Measurements from ENCODE around the gene RAI14.

GRCh38 chr5:34651791-34652190, 4.3 kb upstream of the RAI14 start:
- TF ChIP-seq CTCF (IDR thresholded peaks at IDR 0.05 in 4 of 5, conservative IDR thresholded peaks at IDR 0.05 in 1 of 5) (no peak), POLR2A (IDR thresholded peaks at IDR 0.05) (no peak)
